A549 treated with GW870086 at 1 μM for 4 hours (cell line): ENCODE data around the gene CADM1. TPM values are rescaled to one million over a fixed set of nuclear protein-coding genes. Genes with fewer than 3 reads are reported as not detected.

Experiments used
- total RNA-seq: library from RNA; stranded (reverse); fragments of 200-300 nt; extraction: Qiagen RNA extraction; gene quantifications from 5 replicates; pipeline ENCODE4 v1.2.3, GENCODE V29; 2022; ENCODE audit warnings: low read depth

The CADM1 gene
- total RNA-seq = 18.4 to 25.0 TPM (median 22.5 TPM) in 5 replicates

DNA sequence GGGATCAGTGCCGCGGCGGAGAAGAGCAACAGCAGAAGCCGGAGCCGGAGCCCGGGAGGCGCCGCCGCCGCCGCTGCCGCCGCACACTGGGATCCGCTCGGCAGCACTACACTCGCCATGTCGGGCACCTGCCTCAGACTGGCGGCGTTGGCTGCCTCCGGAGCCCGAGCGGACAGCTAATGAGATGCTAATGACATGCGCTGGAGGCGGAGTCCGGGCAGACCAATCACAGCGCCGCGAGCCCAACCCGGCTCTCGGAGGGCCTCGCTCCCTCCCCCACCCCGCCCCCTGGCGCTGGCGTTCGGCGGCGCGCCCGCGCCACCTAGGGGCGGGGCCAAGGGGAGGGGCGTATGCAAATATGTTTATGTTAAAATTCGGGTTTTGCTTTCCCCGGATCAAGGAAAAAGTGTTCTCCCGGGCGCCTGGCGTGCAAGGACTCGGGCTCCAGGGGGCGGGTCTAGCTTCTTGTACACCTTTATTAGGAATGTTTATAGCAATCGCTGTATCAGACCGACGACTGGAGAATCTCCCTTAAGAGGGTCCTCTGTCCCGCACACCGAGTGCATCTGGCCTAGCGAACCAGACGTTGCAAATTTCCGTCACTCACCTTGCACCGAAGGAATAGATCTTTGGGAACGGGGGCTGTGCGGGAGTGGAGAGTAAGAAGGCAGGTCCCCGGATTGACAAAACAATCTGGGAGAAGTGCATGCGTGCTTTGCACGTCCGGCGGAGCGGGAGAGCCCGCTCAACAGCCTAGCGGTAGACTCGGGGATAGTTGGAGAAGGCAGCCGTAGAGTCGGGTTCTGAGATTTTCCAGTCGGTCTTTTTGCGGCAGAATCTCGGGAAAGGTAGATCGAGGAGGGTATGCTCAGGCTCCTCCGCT is at the start of gene CADM1:
TSS of gene CADM1 (minus strand) at position 140 of the 883 bp plus-strand sequence.

